WTC11 (cell line): ENCODE measurements around the gene CAB39L. TPM values are rescaled to one million over a fixed set of nuclear protein-coding genes. Genes with fewer than 3 reads are reported as not detected.

Source experiments
- ATAC-seq: fragments of 200-7000 bp; cut with Tn5 transposase; 2 replicates; pipeline ENCODE4 v1.10.0; 2021; ENCODE audit warnings: mild to moderate bottlenecking, moderate library complexity
- CTCF ChIA-PET: fragments of 300-600 bp; sonication (Branson Sonifier 250); formaldehyde crosslinking; loops from one replicate; lab custom pipeline; 2021; ENCODE audit warnings: antibody characterized with exemption; lab: Charles Lee
- POLR2A ChIA-PET: fragments of 350-600 bp; sonication (Branson Sonifier 250); formaldehyde crosslinking; loops from one replicate; lab custom pipeline; 2021; ENCODE audit warnings: antibody characterized with exemption; lab: Charles Lee
- DNase-seq: peaks from one replicate; pipeline ENCODE4 v3.0.0; 2021; ENCODE audit warnings: low spot score
- H3K27ac Mint-ChIP-seq: 2 replicates; pipeline ENCODE4 v1.8.0; 2021; ENCODE audit warnings: mixed read lengths
- H3K27me3 Mint-ChIP-seq: 2 replicates; pipeline ENCODE4 v1.8.0; 2021; ENCODE audit warnings: low read depth, mild to moderate bottlenecking, moderate library complexity, mixed read lengths
- H3K36me3 Mint-ChIP-seq: 2 replicates; pipeline ENCODE4 v1.8.0; 2021; ENCODE audit warnings: mixed read lengths
- H3K4me1 Mint-ChIP-seq: 2 replicates; pipeline ENCODE4 v1.8.0; 2022; ENCODE audit warnings: mixed read lengths
- H3K4me3 Mint-ChIP-seq: 2 replicates; pipeline ENCODE4 v1.8.0; 2021; ENCODE audit warnings: mild to moderate bottlenecking, moderate library complexity, mixed read lengths
- H3K9me3 Mint-ChIP-seq: 2 replicates; pipeline ENCODE4 v1.8.0; 2021; ENCODE audit warnings: mixed read lengths
- ATF1 ChIP-seq: sonication (generic); formaldehyde crosslinking; IDR thresholded peaks from 2 replicates; pipeline ENCODE4 v1.8.1; 2023; ENCODE audit warnings: mild to moderate bottlenecking, moderate library complexity, missing genetic modification reagents
- ATF2 ChIP-seq: sonication (generic); formaldehyde crosslinking; IDR thresholded peaks from 2 replicates; pipeline ENCODE4 v1.8.1; 2022; ENCODE audit warnings: low read depth, missing genetic modification reagents, borderline replicate concordance
- EMX1 ChIP-seq: fragments of 250-450 bp; sonication (Bioruptor Pico); IDR thresholded peaks from 2 replicates; pipeline ENCODE4 v1.8.0; 2021; ENCODE audit warnings: mild to moderate bottlenecking
- ESRRA ChIP-seq: sonication (generic); formaldehyde crosslinking; IDR thresholded peaks from 2 replicates; pipeline ENCODE4 v1.8.1; 2022; ENCODE audit warnings: mild to moderate bottlenecking, missing genetic modification reagents, borderline replicate concordance
- ETV6 ChIP-seq: sonication (generic); formaldehyde crosslinking; IDR thresholded peaks from 2 replicates; pipeline ENCODE4 v1.8.1; 2022; ENCODE audit warnings: mild to moderate bottlenecking, missing genetic modification reagents
- FOXP1 ChIP-seq: sonication (generic); formaldehyde crosslinking; IDR thresholded peaks from 2 replicates; pipeline ENCODE4 v1.8.0; 2022; ENCODE audit warnings: missing genetic modification reagents, mild to moderate bottlenecking, moderate library complexity, borderline replicate concordance
- FOXP4 ChIP-seq: sonication (generic); formaldehyde crosslinking; IDR thresholded peaks from 2 replicates; pipeline ENCODE4 v1.8.0; 2022; ENCODE audit warnings: mild to moderate bottlenecking, missing genetic modification reagents
- KAT7 ChIP-seq: sonication (generic); formaldehyde crosslinking; IDR thresholded peaks from 2 replicates; pipeline ENCODE4 v1.8.1; 2023; ENCODE audit warnings: missing genetic modification reagents, mild to moderate bottlenecking, borderline replicate concordance
- MXD4 ChIP-seq: fragments of 250-450 bp; sonication (Bioruptor Pico); IDR thresholded peaks from 2 replicates; pipeline ENCODE4 v1.8.0; 2021; ENCODE audit warnings: mild to moderate bottlenecking, moderate library complexity, borderline replicate concordance
- NR3C1 ChIP-seq: sonication (generic); formaldehyde crosslinking; conservative IDR thresholded peaks from 2 replicates; pipeline ENCODE4 v1.8.1; 2023; ENCODE audit warnings: low read depth, mild to moderate bottlenecking, missing genetic modification reagents
- RELA ChIP-seq: sonication (generic); formaldehyde crosslinking; IDR thresholded peaks from 2 replicates; pipeline ENCODE4 v1.8.1; 2022; ENCODE audit warnings: missing genetic modification reagents, mild to moderate bottlenecking, borderline replicate concordance
- SP1 ChIP-seq: sonication (generic); formaldehyde crosslinking; conservative IDR thresholded peaks from 2 replicates; pipeline ENCODE4 v1.8.1; 2022; ENCODE audit warnings: missing genetic modification reagents
- ZNF219 ChIP-seq: sonication (generic); formaldehyde crosslinking; IDR thresholded peaks from 2 replicates; pipeline ENCODE4 v1.8.0; 2023; ENCODE audit warnings: missing genetic modification reagents, mild to moderate bottlenecking, borderline replicate concordance
- ZNF317 ChIP-seq: sonication (generic); formaldehyde crosslinking; IDR thresholded peaks from 2 replicates; pipeline ENCODE4 v1.8.1; 2023; ENCODE audit warnings: low read depth, mild to moderate bottlenecking, moderate library complexity, missing genetic modification reagents, borderline replicate concordance
- total RNA-seq: library from RNA; stranded (reverse); gene quantifications from 3 replicates; pipeline ENCODE4 v1.2.3, GENCODE V29; 2021
- TF ChIP-seq, protein P1 (sequence below): sonication (generic); formaldehyde crosslinking; IDR thresholded peaks from 2 replicates; pipeline ENCODE4 v1.8.1; 2023; ENCODE audit warnings: mild to moderate bottlenecking, missing genetic modification reagents, moderate library complexity
- TF ChIP-seq, protein P2 (sequence below): sonication (generic); formaldehyde crosslinking; IDR thresholded peaks from 2 replicates; pipeline ENCODE4 v1.8.0; 2023; ENCODE audit warnings: missing genetic modification reagents
- TF ChIP-seq, protein P3 (sequence below): sonication (generic); formaldehyde crosslinking; IDR thresholded peaks from 2 replicates; pipeline ENCODE4 v1.8.1; 2022; ENCODE audit warnings: low read depth, mild to moderate bottlenecking, moderate library complexity, missing genetic modification reagents, borderline replicate concordance
- TF ChIP-seq, protein P4 (sequence below): fragments of 250-450 bp; sonication (Bioruptor Pico); conservative IDR thresholded peaks from 2 replicates; pipeline ENCODE4 v1.9.0; 2021; ENCODE audit warnings: mild to moderate bottlenecking
- TF ChIP-seq, protein P5 (sequence below): sonication (generic); formaldehyde crosslinking; IDR thresholded peaks from 2 replicates; pipeline ENCODE4 v1.8.1; 2023; ENCODE audit warnings: mild to moderate bottlenecking, missing genetic modification reagents, moderate library complexity
- TF ChIP-seq, protein P6 (sequence below): sonication (generic); formaldehyde crosslinking; IDR thresholded peaks from 2 replicates; pipeline ENCODE4 v1.8.1; 2023; ENCODE audit warnings: mild to moderate bottlenecking, missing genetic modification reagents

Gene CAB39L
- total RNA-seq, 1 experiment from 2014 or later, result 3.3 TPM

GRCh38 chr13:49265822-49266221, 178.0 kb downstream of the CAB39L start:
- ATAC-seq, result no peak

More at GRCh38 chr13:49265822-49266221, 178.0 kb downstream of the CAB39L start:
- ChIA-PET CTCF (interaction anchor here (1.0 kb wide), 1 partner anchor 15 kb away, joined by 3 read pairs; no protein-coding TSS in a partner anchor), POLR2A (no interaction called here)
- Mint-ChIP-seq H3K36me3 (no peaks in the 10 kb centered on the region), H3K27me3 (no peaks in the 10 kb centered on the region), H3K27ac (no peak overlapping the region), H3K4me1 (peaks cover 16% of the 10 kb centered on the region), H3K9me3 (no peaks in the 10 kb centered on the region), H3K4me3 (no peak overlapping the region)
- no peak for DNase-seq
- TF ChIP-seq ZNF219 (CRISPR knock-in tag), result no peak
- TF ChIP-seq FOXP1 (CRISPR knock-in tag), result no peak
- TF ChIP-seq FOXP4, result no peak
- TF ChIP-seq, protein P1, sequence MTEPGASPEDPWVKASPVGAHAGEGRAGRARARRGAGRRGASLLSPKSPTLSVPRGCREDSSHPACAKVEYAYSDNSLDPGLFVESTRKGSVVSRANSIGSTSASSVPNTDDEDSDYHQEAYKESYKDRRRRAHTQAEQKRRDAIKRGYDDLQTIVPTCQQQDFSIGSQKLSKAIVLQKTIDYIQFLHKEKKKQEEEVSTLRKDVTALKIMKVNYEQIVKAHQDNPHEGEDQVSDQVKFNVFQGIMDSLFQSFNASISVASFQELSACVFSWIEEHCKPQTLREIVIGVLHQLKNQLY (CRISPR knock-in tag), result no peak
- TF ChIP-seq ESRRA (CRISPR knock-in tag), result no peak
- TF ChIP-seq NR3C1 (CRISPR knock-in tag), result no peak
- TF ChIP-seq EMX1 (CRISPR knock-in tag), result no peak
- no peak for TF ChIP-seq SP1 (CRISPR knock-in tag)
- TF ChIP-seq ZNF317, result no peak
- TF ChIP-seq, protein P2, sequence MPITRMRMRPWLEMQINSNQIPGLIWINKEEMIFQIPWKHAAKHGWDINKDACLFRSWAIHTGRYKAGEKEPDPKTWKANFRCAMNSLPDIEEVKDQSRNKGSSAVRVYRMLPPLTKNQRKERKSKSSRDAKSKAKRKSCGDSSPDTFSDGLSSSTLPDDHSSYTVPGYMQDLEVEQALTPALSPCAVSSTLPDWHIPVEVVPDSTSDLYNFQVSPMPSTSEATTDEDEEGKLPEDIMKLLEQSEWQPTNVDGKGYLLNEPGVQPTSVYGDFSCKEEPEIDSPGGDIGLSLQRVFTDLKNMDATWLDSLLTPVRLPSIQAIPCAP (CRISPR knock-in tag), result no peak
- no peak for TF ChIP-seq RELA (CRISPR knock-in tag)
- TF ChIP-seq, protein P3, sequence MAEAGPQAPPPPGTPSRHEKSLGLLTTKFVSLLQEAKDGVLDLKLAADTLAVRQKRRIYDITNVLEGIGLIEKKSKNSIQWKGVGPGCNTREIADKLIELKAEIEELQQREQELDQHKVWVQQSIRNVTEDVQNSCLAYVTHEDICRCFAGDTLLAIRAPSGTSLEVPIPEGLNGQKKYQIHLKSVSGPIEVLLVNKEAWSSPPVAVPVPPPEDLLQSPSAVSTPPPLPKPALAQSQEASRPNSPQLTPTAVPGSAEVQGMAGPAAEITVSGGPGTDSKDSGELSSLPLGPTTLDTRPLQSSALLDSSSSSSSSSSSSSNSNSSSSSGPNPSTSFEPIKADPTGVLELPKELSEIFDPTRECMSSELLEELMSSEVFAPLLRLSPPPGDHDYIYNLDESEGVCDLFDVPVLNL, result no peak
- no peak for TF ChIP-seq MXD4 (CRISPR knock-in tag)
- TF ChIP-seq, protein P4, sequence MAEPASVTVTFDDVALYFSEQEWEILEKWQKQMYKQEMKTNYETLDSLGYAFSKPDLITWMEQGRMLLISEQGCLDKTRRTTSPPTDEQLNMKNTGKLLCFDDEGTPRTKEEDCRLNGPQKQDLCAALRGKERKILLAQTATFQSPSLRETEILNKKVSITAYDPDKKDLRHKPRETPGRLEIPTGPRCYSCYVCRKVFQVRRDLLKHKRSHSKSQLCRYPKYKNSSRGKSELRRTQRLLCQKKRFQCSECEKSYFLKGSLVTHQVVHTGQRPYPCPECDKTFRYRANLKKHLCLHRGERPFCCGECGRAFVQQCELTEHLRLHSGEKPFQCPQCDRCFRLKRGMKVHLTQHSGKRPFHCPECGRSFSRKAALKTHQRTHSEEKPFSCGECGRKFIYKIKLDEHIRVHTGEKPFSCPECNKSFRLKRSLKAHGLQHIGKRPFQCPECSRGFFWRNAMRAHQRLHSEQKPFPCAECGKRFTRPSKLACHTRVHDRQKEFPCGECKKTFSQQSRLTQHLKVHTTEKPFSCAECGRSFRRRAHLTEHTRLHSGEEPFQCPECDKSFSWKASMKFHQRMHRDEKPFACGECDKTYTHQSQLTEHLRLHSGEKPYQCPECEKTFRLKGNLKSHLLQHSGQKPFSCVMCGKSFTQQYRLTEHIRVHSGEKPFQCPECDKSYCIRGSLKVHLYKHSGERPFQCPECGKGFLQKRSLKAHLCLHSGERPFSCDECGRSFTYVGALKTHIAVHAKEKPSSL (CRISPR knock-in tag), result no peak
- TF ChIP-seq KAT7 (CRISPR knock-in tag), result no peak
- TF ChIP-seq, protein P5, sequence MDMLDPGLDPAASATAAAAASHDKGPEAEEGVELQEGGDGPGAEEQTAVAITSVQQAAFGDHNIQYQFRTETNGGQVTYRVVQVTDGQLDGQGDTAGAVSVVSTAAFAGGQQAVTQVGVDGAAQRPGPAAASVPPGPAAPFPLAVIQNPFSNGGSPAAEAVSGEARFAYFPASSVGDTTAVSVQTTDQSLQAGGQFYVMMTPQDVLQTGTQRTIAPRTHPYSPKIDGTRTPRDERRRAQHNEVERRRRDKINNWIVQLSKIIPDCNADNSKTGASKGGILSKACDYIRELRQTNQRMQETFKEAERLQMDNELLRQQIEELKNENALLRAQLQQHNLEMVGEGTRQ (CRISPR knock-in tag), result no peak
- no peak for TF ChIP-seq ETV6 (CRISPR knock-in tag)
- TF ChIP-seq, protein P6, sequence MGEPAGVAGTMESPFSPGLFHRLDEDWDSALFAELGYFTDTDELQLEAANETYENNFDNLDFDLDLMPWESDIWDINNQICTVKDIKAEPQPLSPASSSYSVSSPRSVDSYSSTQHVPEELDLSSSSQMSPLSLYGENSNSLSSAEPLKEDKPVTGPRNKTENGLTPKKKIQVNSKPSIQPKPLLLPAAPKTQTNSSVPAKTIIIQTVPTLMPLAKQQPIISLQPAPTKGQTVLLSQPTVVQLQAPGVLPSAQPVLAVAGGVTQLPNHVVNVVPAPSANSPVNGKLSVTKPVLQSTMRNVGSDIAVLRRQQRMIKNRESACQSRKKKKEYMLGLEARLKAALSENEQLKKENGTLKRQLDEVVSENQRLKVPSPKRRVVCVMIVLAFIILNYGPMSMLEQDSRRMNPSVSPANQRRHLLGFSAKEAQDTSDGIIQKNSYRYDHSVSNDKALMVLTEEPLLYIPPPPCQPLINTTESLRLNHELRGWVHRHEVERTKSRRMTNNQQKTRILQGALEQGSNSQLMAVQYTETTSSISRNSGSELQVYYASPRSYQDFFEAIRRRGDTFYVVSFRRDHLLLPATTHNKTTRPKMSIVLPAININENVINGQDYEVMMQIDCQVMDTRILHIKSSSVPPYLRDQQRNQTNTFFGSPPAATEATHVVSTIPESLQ (CRISPR knock-in tag), result no peak
- TF ChIP-seq ATF1 (CRISPR knock-in tag), result no peak
- TF ChIP-seq ATF2 (CRISPR knock-in tag), result no peak
